Lower leg skin (tissue), 4 donors: ENCODE measurements around the gene RPL36. TPM values are rescaled to one million over a fixed set of nuclear protein-coding genes. Genes with fewer than 3 reads are reported as not detected.

ENCODE experiments used
- DNase-seq, 2 donors: peaks; one replicate each; pipeline ENCODE4 v3.0.0-alpha.2; 2019; ENCODE audit warnings: low spot score in 2 of 2
- H3K4me3 ChIP-seq: fragments of 200-600 bp; sonication (generic); 2 replicates; pipeline ENCODE4 v1.5.1; 2017; ENCODE audit warnings: mild to moderate bottlenecking, low read depth; ENCODE audit not compliant: poor library complexity, severe bottlenecking
- POLR2A ChIP-seq, 2 donors: fragments of 450-650 bp; IDR thresholded peaks; one replicate each; pipeline ENCODE4 v1.6.1; 2016 to 2017; ENCODE audit warnings: antibody characterized with exemption in 2 of 2, mild to moderate bottlenecking in 1 of 2, moderate library complexity in 1 of 2
- WGBS, 2 donors: methylation state at CpG; one replicate each; pipeline ENCODE4 v1.1.5; 2018; 5-methylcytosine and 5-hydroxymethylcytosine counted together
- intact Hi-C: fragments of 100-400 bp; cut with DNase I; formaldehyde crosslinking; loops from one replicate; pipeline ENCODE4 v1.15.0; 2023; ENCODE audit warnings: low total_unique reads
- total RNA-seq, 4 donors: library from RNA; depleted of rRNA; stranded (reverse); fragments of >200 nt; gene quantifications; one replicate each; pipeline ENCODE4 v1.1.0, GENCODE V29; 2016
- TF ChIP-seq, protein P1 (sequence below), 3 donors: fragments of 450-650 bp; IDR thresholded peaks; one replicate each; pipeline ENCODE4 v1.5.1; 2016; ENCODE audit warnings: antibody characterized with exemption in 3 of 3, mild to moderate bottlenecking in 3 of 3, moderate library complexity in 2 of 3

The RPL36 gene
- total RNA-seq, 4 donors from 2014 or later, result 1,101 to 1,427 (median 1,254) TPM

DNA sequence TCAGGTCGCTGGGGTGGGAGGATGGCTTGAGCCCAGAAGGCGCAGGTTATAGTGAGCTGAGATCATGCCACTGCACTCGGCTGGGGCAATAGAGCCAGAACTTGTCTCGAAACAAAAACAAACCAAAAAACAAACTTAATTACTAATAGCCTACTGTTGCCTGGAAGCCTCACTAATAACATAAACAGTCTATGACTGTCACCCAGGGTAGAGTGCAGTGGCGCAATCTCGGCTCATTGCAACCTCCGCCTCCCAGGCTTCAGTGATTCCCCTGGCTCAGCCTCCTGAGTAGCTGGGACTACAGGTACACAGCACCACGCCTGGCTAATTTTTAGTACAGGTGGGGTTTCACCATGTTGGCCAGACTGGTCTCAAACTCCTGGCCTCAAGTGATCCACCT is 48.3 kb downstream of the RPL36 start:
- no peak overlapping the region for H3K4me3 ChIP-seq
- TF ChIP-seq POLR2A (IDR thresholded peaks at IDR 0.05), result no peak
- TF ChIP-seq, protein P1, sequence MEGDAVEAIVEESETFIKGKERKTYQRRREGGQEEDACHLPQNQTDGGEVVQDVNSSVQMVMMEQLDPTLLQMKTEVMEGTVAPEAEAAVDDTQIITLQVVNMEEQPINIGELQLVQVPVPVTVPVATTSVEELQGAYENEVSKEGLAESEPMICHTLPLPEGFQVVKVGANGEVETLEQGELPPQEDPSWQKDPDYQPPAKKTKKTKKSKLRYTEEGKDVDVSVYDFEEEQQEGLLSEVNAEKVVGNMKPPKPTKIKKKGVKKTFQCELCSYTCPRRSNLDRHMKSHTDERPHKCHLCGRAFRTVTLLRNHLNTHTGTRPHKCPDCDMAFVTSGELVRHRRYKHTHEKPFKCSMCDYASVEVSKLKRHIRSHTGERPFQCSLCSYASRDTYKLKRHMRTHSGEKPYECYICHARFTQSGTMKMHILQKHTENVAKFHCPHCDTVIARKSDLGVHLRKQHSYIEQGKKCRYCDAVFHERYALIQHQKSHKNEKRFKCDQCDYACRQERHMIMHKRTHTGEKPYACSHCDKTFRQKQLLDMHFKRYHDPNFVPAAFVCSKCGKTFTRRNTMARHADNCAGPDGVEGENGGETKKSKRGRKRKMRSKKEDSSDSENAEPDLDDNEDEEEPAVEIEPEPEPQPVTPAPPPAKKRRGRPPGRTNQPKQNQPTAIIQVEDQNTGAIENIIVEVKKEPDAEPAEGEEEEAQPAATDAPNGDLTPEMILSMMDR (IDR thresholded peaks at IDR 0.05), result no peak
- DNase-seq, result no peak
- intact Hi-C loops, result no loop called here
- WGBS, 2 donors, result 38 to 54% methylated on average over 8 of the region's 8 CpGs

Other genes starting within 250 kb of the RPL36 start
- gene ZNRF4, start 234.9 kb upstream of the RPL36 start, total RNA-seq, result not detected
- gene TINCR, start 122.3 kb upstream of the RPL36 start, total RNA-seq, result 100 to 1,000 TPM; 250 to 282 (median 259) TPM
- 10 to 100 TPM; 14.0 to 51.2 (median 28.7) TPM for gene SAFB2, start 67.5 kb upstream of the RPL36 start, total RNA-seq
- gene SAFB, start 67.2 kb upstream of the RPL36 start, total RNA-seq, result 100 to 1,000 TPM in 1 of 4 donors, 10 to 100 TPM in 3; 41.6 to 136 (median 80.4) TPM
- gene MICOS13, start 9.8 kb upstream of the RPL36 start, total RNA-seq, result 10 to 100 TPM; 43.6 to 65.5 (median 54.1) TPM
- gene HSD11B1L, start 9.3 kb upstream of the RPL36 start, total RNA-seq, result 10 to 100 TPM; 20.1 to 38.1 (median 24.8) TPM
- gene LONP1, start 29.9 kb downstream of the RPL36 start, total RNA-seq, result 10 to 100 TPM; 40.9 to 81.7 (median 61.2) TPM
- gene CATSPERD, start 30.3 kb downstream of the RPL36 start, total RNA-seq, result not detected
- 1 to 10 TPM in 1 of 4 donors, under 1 TPM in 3; 0.25 to 1.2 (median 0.62) TPM for gene PRR22, start 94.5 kb downstream of the RPL36 start, total RNA-seq
- 100 to 1,000 TPM in 1 of 4 donors, 10 to 100 TPM in 3; 36.0 to 107 (median 67.4) TPM for gene DUS3L, start 100.9 kb downstream of the RPL36 start, total RNA-seq
- gene NRTN, start 114.8 kb downstream of the RPL36 start, total RNA-seq, result 1 to 10 TPM; 6.5 to 7.9 (median 7.2) TPM
- gene FUT6, start 149.4 kb downstream of the RPL36 start, total RNA-seq, result under 1 TPM in 2 of 4 donors, not detected in 2; 0.23 to 0.29 TPM
- 1 to 10 TPM in 3 of 4 donors, under 1 TPM in 1; 0.76 to 3.8 (median 1.9) TPM for gene FUT3, start 161.2 kb downstream of the RPL36 start, total RNA-seq
- not detected for gene FUT5, start 180.2 kb downstream of the RPL36 start, total RNA-seq
- gene NDUFA11, start 213.5 kb downstream of the RPL36 start, total RNA-seq, result 100 to 1,000 TPM; 123 to 215 (median 163) TPM
- gene VMAC, start 214.6 kb downstream of the RPL36 start, total RNA-seq, result 10 to 100 TPM; 10.2 to 15.2 (median 10.8) TPM
- 10 to 100 TPM in 3 of 4 donors, 1 to 10 TPM in 1; 3.5 to 14.5 (median 11.5) TPM for gene CAPS, start 224.0 kb downstream of the RPL36 start, total RNA-seq